ENCODE results near the gene ARPC5.

ARPC5 gene

GRCh38 chr1:183611021-183611420 is 24.6 kb downstream of the ARPC5 start:
- no peak for DNase-seq (ENCODE audit: low spot score)

- DNase-seq (ENCODE audit: low spot score): no peak
These were observed 25.7 kb downstream of the ARPC5 start for GRCh38 chr1:183609759-183610452.

- no peak for DNase-seq (ENCODE audit: low spot score)
These were observed 26.3 kb downstream of the ARPC5 start for GRCh38 chr1:183609313-183609712.

DNA sequence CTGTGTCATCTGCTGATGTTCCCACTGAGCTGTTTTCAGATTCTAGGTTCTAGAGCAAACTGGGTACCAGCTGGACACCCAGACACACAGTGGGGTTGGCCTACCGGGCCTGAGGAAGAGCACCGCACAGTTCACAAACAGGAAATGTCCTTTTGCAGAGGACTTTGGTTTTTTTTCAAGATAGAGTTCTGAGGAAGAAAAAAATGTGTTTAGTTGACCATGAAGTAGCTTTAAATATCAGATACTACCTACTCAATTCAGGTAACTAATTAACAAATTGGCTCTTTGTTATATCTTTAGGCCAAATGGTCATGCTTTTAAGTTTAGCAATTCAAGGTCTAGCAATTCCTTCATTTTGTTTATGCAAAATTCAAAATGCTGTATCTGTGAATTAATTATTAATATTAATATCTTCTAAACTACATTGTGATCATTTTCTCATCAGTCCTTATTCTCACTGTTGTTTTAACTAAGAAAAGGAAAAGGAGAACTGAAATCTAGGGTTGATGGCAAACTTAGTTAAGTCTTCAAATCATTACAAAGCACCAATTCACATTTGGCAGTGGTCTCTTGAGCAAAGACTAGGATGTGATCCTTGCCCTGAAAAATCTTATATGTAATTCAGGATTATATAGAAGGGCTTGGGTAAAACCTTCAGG is 28.1 kb downstream of the ARPC5 start:
- DNase-seq (ENCODE audit: low spot score): no peak

GRCh38 chr1:183605904-183606303 is 29.7 kb downstream of the ARPC5 start:
- no peak for DNase-seq (ENCODE audit: low spot score)

DNA sequence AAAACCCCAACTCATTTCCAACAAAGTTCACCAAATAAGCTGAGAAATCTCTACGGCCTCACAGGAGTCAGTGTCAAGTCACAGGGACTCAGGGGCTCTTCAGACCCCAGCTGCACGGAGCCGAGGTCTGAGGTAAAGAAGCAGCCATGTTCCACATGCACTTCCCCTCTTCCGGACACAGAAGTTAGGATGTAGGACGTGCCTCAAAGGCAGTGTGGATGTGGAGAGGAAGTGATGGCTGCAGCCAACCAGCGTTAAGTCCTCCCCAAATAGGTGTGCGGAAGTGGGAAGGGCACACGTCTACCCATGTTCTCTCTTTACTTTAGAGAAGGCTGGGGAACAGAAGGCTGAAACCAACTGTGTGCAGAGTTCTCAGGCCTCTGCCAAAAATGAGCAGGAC is 30.8 kb downstream of the ARPC5 start:
- no peak for DNase-seq (ENCODE audit: low spot score)

DNA sequence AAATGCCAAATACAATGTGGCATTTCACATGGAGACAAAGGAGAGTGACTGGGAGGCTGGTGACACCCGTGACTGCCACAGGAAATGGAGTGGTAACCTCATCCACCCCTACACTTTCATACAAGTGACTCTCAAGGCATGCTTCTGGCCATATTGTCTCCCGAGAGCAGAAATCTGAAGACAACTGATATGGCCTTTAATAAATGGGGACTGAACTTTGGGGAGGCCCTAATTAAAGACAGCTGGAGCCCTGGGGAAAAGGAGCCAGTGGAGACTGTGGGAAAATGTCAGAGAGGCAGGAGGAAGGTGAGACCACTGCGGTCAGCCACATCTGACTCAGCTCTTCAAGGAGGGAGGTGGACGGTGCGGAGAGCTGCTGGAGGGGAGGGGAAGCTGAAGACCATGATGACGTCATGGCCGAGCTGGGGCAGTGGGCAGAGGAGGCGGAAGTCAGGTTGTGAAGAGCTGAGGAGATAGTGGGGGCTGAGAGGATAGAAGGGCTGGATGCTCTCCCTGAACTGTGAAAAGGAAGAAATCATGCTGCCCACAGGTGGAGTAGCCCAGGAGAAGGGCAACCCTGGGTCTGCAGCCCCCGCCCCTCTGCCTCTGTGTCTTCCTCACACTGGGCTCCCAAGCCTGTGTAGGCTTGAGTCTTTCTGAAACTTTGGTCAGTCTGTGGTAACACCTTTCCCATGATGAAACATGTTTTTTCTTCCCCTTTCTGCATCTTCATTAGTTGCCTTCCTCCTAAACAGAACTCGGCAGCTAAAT is 31.4 kb downstream of the ARPC5 start:
- DNase-seq (ENCODE audit: low spot score): no peak

DNA sequence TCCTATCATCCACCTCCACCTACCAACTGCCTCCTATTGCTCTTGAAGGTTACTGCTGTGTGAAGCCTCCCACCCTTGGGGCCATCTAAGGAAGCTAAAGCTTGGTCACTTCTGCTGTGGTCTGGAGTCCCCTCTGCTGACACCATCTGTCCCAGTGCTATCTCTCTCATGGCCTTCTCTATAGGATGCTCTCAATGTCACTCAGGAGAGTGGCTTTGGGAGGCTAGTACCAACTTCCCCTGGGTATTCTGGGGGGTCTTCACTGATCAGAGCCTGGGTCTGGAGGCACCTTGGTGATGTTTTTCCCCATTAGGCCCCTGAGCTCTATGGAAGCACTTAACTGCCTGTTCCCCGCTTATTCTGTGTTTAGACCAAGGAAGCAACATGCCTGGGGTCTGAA is 33.1 kb downstream of the ARPC5 start:
- no peak for DNase-seq (ENCODE audit: low spot score)

- no peak for DNase-seq (ENCODE audit: low spot score)
These were observed 34.9 kb downstream of the ARPC5 start for GRCh38 chr1:183600634-183601033.

DNA sequence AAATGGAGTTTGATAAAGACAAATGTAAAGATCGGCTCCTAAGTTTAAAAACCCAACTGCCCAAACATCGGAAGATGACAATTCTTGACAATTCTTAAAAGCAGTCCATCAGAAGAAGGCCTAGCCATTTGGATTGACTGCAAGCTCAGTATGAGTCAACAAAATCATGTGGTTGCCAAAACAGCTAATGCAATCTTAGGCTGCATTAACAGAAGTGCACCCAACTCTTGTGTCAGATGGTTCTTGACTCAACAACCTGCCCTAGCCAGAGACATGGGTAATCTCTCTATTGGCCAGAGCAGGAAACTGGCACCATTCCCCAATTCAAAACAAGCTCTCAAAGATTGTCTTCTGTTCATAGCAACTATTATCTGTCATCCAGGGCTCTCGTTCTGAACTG is 35.4 kb downstream of the ARPC5 start:
- no peak for DNase-seq (ENCODE audit: low spot score)

DNA sequence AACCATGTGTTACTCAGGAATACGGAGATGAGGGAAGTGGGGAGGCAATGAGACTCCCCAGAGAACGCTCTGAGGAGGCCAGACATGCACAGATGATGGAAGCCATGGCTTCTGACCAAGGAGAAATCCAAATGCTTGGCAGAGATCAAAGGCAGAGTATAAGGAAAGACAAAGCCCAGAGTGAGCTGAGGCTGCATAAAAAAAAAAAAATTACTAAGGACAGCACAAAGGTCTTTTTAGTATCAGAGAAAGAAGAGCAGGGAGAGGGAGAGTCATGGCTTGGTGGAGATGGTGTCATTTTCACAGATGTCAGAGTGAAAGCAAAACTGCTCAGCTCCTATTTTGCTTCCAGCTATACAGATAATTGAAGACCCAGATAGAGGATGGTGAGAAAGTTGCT is 37.2 kb downstream of the ARPC5 start:
- DNase-seq (ENCODE audit: low spot score): no peak

GRCh38 chr1:183597656-183598347 is 37.8 kb downstream of the ARPC5 start:
- no peak for DNase-seq (ENCODE audit: low spot score)

DNA sequence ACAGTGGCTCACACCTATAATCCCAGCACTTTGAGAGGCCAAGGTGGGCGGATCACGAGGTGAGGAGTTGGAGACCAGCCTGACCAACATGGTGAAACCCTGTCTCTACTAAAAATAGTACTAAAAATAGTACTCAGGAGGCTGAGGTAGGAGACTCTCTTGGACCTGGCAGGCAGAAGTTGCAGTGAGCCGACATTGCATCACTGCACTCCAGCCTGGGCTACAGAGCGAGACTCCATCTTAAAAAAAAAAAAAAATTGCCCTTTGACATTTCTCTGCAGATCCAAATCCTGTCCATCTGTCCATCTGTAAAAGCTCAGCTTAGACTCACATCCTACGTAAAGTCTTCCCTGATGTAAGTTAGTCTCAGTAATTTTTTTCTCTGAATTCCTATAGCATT is 39.1 kb downstream of the ARPC5 start:
- no peak for DNase-seq (ENCODE audit: low spot score)

DNA sequence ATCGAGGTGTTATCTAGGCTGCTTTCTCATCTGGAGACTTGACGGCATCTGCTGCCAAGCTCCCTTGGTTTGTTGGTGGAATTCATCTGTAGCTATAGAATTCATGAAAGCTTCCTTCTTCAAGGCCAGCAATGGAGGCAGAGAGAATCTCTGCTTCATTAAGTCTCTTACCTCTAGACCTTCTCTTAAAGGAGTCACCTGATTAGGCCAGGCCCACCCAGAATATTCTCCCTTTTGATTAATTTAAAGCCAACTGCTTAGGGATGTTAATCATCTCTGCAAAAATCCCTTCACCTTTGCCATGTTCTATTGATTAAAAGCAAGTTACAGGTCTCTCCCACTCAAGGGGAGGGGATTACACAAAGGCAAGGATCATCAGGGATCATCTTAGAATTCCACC is 40.0 kb downstream of the ARPC5 start:
- no peak for DNase-seq (ENCODE audit: low spot score)

DNA sequence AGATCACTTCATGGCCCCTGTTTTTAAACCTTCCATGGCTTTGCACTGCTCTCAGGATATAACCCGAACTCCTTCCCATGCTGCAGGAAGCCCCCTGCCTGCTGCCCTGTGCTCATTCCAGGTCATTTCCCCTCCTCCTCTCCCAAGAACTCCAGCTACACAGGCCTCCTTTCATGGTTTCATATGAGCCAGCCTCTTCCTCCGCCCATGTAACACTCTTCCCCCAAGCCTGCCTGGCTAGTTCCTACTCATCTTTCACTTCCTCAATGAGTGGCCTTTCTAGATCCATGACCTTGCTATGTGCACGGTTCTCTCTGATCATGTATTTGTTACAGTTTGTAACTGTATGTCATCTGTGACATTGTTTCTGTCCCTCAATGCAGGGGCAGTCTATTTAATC is 42.2 kb downstream of the ARPC5 start:
- DNase-seq (ENCODE audit: low spot score): no peak

DNA sequence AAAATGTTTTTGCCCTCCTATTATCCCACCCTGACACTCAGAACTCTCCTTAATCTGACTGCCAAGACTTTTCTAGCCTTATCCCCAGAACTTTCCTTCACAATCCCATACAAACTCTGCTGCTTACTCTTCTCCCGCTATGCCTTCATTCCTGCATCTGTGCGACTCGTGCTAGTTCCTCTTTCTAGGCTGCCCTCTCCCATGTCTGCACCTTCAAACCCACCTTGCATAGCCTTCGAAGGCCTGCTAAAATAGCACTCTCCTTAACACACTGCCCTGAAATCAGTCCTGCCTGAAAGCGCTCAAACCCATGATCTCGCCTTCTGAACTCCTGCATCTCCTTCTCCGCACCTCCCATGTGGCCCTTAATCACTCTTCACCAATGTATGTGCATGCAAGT is 42.9 kb downstream of the ARPC5 start:
- DNase-seq (ENCODE audit: low spot score): no peak

DNA sequence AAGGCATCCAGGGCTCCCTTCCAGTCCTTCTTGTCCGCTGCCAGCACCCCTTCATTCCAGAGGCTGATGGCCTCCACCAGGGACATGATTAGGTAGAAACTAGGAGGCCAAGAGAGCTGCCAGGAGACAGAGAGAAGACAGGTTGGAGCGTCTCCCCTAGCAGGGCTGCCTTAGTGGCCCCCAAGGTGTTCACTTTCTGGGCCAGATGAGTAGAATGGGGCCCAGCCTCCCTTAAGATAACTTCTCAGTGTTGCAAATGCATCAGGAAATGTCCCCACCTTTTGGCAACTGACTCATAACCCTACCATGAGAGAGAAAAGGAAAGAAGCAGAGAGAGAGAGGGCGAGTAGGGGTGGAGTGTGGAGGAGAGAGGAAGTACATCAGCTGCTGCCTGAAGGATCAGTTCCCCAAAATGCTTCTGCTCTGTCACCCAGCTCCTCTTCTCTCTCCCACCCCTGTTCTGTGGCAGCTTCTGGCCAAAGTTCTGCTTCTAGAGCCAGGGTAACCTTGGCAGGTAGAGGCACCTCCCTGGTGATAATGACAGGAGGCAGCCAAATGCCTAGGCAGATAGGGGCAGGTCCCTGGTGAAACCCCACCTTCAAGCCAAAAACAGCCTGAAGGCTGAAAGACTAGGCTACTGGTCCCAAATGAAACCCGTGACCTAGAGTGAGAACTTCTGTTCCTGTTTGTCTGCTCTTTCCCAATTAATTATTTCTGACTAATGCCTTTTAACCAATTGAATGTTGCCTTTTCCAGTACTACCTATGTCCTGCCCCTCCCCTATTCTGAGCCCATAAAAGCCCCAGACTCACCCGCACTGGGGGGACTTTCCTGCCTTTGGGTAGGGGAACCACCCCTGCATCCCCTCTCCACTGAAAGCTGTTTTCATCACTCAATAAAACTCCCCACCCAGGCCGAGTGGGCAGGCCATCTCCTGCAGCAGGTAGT is 45.1 kb downstream of the ARPC5 start, which contains the start of gene NCF2:
TSS of gene NCF2 (minus strand) at position 216 of the 948 bp plus-strand sequence. CDS start at position 86, 130 bp downstream.
- no peak for DNase-seq (ENCODE audit: low spot score)

GRCh38 chr1:183589874-183590243 is 45.7 kb downstream of the ARPC5 start:
- no peak for DNase-seq (ENCODE audit: low spot score)

DNA sequence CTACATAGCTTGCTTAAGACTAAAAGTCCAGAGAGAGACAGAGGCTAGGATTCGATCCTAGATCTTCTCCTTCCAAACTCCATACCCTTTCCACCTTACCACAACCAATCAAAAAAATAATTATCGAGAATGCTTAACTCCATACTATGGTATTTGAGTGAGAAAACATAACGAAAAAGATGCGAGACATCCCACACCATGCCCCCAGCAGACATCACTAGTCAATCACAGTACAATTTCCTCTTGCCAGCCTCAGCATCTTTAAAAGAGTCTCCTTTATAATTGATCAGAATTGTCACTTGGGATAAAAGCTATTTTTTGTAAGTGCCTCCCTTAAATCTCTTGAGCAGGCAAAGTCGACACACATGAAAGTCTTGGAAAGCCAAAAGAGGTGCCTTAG is 46.2 kb downstream of the ARPC5 start:
- no peak for DNase-seq (ENCODE audit: low spot score)

GRCh38 chr1:183588827-183589226 is 46.8 kb downstream of the ARPC5 start:
- DNase-seq (ENCODE audit: low spot score): no peak

GRCh38 chr1:183586926-183587325 is 48.7 kb downstream of the ARPC5 start:
- DNase-seq (ENCODE audit: low spot score): no peak
